Heart right ventricle (tissue), 16 donors: ENCODE measurements around the gene MACROD2. TPM values are rescaled to one million over a fixed set of nuclear protein-coding genes. Genes with fewer than 3 reads are reported as not detected.

Experiments
- ATAC-seq, 8 donors: fragments of 200-7000 bp; cut with Tn5 transposase; one replicate each; pipeline ENCODE4 v1.9.1; 2020; ENCODE audit warnings: mild to moderate bottlenecking in 8 of 8, moderate library complexity in 8 of 8, moderate number of reproducible peaks in 1 of 8
- DNase-seq, 2 donors: peaks; one replicate each; pipeline ENCODE4 v3.0.0-alpha.2; 2020
- H3K27ac ChIP-seq, 10 donors: fragments of 200-600 bp; sonication (generic) in 2 of 10; one replicate each; pipeline versions ENCODE4 v1.5.0 to v1.8.0; 2020 to 2022; ENCODE audit warnings: mild to moderate bottlenecking in 3 of 10
- H3K27me3 ChIP-seq, 7 donors: fragments of 200-600 bp; one replicate each; pipeline ENCODE4 v1.8.0; 2021 to 2022; ENCODE audit warnings: mild to moderate bottlenecking in 2 of 7
- H3K36me3 ChIP-seq, 9 donors: fragments of 200-600 bp; sonication (generic) in 1 of 9; one replicate each; pipeline versions ENCODE4 v1.5.0 to v1.8.0; 2020 to 2022; ENCODE audit warnings: mild to moderate bottlenecking in 2 of 9
- H3K4me1 ChIP-seq, 9 donors: fragments of 200-600 bp; sonication (generic) in 1 of 9; one replicate each; pipeline versions ENCODE4 v1.5.0 to v1.8.0; 2020 to 2022; ENCODE audit warnings: mild to moderate bottlenecking in 4 of 9
- H3K4me3 ChIP-seq, 10 donors: fragments of 200-600 bp; sonication (generic) in 2 of 10; one replicate each; pipeline versions ENCODE4 v1.5.0 to v1.8.0; 2020 to 2022; ENCODE audit warnings: mild to moderate bottlenecking in 7 of 10, moderate library complexity in 2 of 10
- H3K9me3 ChIP-seq, 11 donors: fragments of 200-600 bp in 10 of 11; sonication (generic) in 2 of 11; one replicate each; pipeline versions ENCODE4 v1.5.0 to v1.8.0; 2013 to 2022; ENCODE audit warnings: mild to moderate bottlenecking in 2 of 11, control low read depth in 1 of 11, moderate library complexity in 1 of 11
- CTCF ChIP-seq, 9 donors: fragments of 200-600 bp; sonication (generic) in 2 of 9; IDR thresholded peaks; one replicate each; pipeline versions ENCODE4 v1.5.0 to v1.8.0; 2021 to 2022; ENCODE audit warnings: antibody characterized with exemption in 9 of 9, mild to moderate bottlenecking in 5 of 9, moderate library complexity in 1 of 9
- WGBS, 2 donors: extraction: QIAGEN DNeasy Blood & Tissue Kit; methylation state at CpG; one replicate each; pipeline ENCODE4 v1.1.7; 2013; ENCODE audit warnings: inconsistent platforms in 1 of 2; 5-methylcytosine and 5-hydroxymethylcytosine counted together
- intact Hi-C, 10 donors: fragments of 100-400 bp; cut with DNase I; formaldehyde crosslinking; loops; one replicate each; pipeline versions ENCODE4 v1.11.1 to v1.14.2; 2022
- polyA plus RNA-seq, 2 donors: library from polyadenylated mRNA; stranded (reverse); fragments of 200-250 nt; gene quantifications; one replicate each; pipeline ENCODE4 v1.2.3, GENCODE V29; 2013
- total RNA-seq, 10 donors: library from RNA; stranded (reverse); fragmentation: NEBNext Ultra II Directional in 3 of 10; extraction: Animal tissue kit (Norgen Biotek cat#: 25700) in 3 of 10; gene quantifications; one replicate each; pipeline versions ENCODE4 v1.2.1 to v1.2.4, GENCODE V29; 2021 to 2023
- donor health status: Arrhythmogenic right ventricular cardiomyopathy.
- donor health status: ischemic (EF 13 %, LVEDD 7.1; RV severe dilation, severe dysfunction).
- donor health status: healthy with polysubstance abuse.
- donor health status: DM: no; HTN: yes; CAD: no.
- donor health status: DM: no; HTN: no; CAD: no.
- donor health status: ischemic (EF 25% LVEDD 6.9; RV normal size, moderate dysfunction).
- donor health status: ischemic (EF 25% LVEDD 5.7; RV mildly dilated, moderate dysfunction).
- donor health status: healthy.
- donor health status: DM: yes; HTN: yes; CAD: no.
- donor health status: Ischemic cardiomyopathy.
- donor health status: ischemic (EF 35%, LVEDD 5.7; RV mildly dilated, moderate dysfunction).
- donor health status: nonischemic (EF 11% LVEDD 7.7; RV severe dilation, severe dysfunction).
- donor health status: DM: yes; HTN: yes; CAD: no.
- donor health status: PGD.
- donor health status: ischemic (EF 29% LVEDD 5.4; RV normal size, mild dysfunction).
- donor health status: nonischemic (EF 23%, LVEDD 6.1; RV moderate dilation, normal function).

The MACROD2 gene
- total and polyA plus RNA-seq, 12 donors, result 0.28 to 6.4 (median 4.1) TPM

DNA sequence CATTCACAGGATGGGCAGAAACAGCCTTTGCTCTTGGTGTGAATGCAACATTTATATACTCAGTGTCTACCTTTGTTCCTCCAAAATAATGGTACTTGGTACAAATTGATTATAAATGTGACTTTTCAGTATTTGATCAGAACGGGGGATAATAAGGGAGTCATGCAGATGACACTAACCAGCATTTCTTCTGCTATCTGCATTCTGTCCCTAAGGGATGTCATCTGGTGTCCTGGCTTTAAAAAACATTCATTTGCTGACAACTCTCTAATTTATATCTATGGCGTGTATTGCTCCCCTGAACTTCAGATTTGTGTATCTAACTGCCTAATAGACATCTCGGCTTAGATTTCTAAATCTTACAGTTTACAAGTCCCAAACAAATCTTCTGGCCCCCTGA is 418.5 kb downstream of the MACROD2 start:
- WGBS, 2 donors, result 59 to 71% methylated on average over 3 of the region's 3 CpGs
- intact Hi-C loops, result loop anchor here in 1 of 10 donors (10.0 kb wide), 1 partner anchor 711 kb away; no protein-coding TSS in a partner anchor

DNA sequence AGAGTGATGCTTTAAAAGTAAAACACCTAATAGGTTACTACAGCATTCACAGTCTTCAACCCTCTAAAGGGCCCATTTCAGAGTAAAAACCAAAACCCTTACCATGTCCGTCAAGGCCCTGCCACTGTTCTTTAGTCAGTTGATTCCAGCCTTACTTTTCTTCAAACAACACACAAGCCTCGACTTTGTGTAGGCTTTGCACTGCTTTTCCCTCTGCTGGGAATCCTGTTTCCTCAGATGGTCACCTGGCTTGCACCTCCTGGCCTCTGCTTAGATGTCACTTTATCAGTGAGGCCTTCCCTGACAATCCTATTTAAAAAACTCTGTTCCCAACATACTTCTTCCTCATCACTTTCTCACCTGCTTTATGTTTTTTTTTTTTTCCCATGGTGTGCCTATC is 419.2 kb downstream of the MACROD2 start:
- DNase-seq (no peak), ATAC-seq (no peak)
- Histone ChIP-seq H3K4me3 (no peak overlapping the region), H3K27ac (no peak overlapping the region), H3K27me3 (no peaks in the 10 kb centered on the region), H3K36me3 (no peaks in the 10 kb centered on the region), H3K4me1 (no peaks in the 10 kb centered on the region), H3K9me3 (no peaks in the 10 kb centered on the region)
- intact Hi-C loops, result loop anchor here in 1 of 10 donors (10.0 kb wide), 1 partner anchor 710 kb away; no protein-coding TSS in a partner anchor
- TF ChIP-seq CTCF (IDR thresholded peaks at IDR 0.05), result no peak
- 75 to 77% methylated on average over 2 of the region's 2 CpGs for WGBS, 2 donors

More for the DNA sequence above, 418.5 kb downstream of the MACROD2 start:
- no peak overlapping the region for H3K4me3 ChIP-seq
- H3K27me3 ChIP-seq, result no peaks in the 10 kb centered on the region
- TF ChIP-seq CTCF (IDR thresholded peaks at IDR 0.05), result no peak
- DNase-seq (no peak), ATAC-seq (no peak)
- no peaks in the 10 kb centered on the region for H3K9me3 ChIP-seq
- no peak overlapping the region for H3K27ac ChIP-seq
- no peaks in the 10 kb centered on the region for H3K36me3 ChIP-seq
- no peaks in the 10 kb centered on the region for H3K4me1 ChIP-seq

DNA sequence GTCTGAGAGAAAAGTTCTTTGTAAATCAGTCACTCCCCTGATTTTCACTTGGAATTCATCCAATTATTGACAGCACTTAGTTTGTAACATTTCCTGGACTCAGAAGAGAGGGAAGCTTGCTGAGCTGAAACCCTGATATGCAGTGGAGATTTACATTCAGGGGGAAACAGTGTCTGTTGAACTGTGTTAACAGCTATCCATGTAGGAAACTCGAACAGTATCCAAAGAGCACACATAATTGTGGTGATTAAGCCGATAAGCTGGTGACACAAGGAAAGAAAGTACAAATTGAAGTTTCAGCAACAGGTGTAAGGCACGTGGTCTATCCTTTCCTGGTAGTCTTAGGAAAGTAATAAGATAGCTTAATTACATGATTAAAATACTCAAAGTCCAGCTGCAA is 420.2 kb downstream of the MACROD2 start:
- intact Hi-C loops, result loop anchor here in 1 of 10 donors (10.0 kb wide), 1 partner anchor 709 kb away; no protein-coding TSS in a partner anchor
- H3K36me3 ChIP-seq, result no peaks in the 10 kb centered on the region
- H3K27ac ChIP-seq, result no peak overlapping the region
- no peaks in the 10 kb centered on the region for H3K9me3 ChIP-seq
- no peak for DNase-seq
- H3K4me1 ChIP-seq, result no peaks in the 10 kb centered on the region
- ATAC-seq, result no peak
- no peak for TF ChIP-seq CTCF (IDR thresholded peaks at IDR 0.05)
- H3K4me3 ChIP-seq, result no peak overlapping the region
- WGBS, 2 donors, result 20 to 21% methylated on average over 3 of the region's 3 CpGs
- no peaks in the 10 kb centered on the region for H3K27me3 ChIP-seq

DNA sequence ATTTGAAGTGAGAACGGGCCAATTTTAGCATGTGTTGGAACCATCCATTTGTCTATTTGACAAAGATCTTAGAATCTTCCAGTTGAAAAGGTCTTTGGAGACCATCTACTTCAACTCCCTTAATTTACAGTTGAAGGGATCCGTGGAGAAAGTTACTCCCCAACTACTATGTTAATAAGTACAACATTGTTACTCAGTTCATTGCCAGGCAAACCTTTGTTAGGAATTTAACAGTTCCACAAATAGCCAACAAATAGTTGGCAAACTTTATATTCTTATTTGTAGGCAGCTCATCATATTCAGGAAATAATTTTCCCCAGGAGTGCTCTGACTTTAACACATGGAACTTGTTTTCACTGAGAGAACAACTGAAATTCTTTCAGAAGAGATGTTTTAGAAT is 423.1 kb downstream of the MACROD2 start:
- ATAC-seq (no peak), DNase-seq (no peak)
- Histone ChIP-seq H3K9me3 (no peaks in the 10 kb centered on the region), H3K27me3 (no peaks in the 10 kb centered on the region), H3K4me1 (no peaks in the 10 kb centered on the region), H3K4me3 (no peak overlapping the region), H3K36me3 (no peaks in the 10 kb centered on the region), H3K27ac (no peak overlapping the region)
- 53 to 65% methylated on average over 2 of the region's 2 CpGs for WGBS, 2 donors
- intact Hi-C loops, result loop anchor here in 1 of 10 donors (10.0 kb wide), 1 partner anchor 706 kb away; no protein-coding TSS in a partner anchor
- TF ChIP-seq CTCF (IDR thresholded peaks at IDR 0.05), result no peak
